GM23338 (cell line): ENCODE results near the gene PTGS1. TPM values are rescaled to one million over a fixed set of nuclear protein-coding genes. Genes with fewer than 3 reads are reported as not detected.

Experiments
- ATAC-seq: fragments of 200-7000 bp; cut with Tn5 transposase; 3 replicates; pipeline ENCODE4 v1.9.1; 2020
- DNase-seq: peaks from one replicate; pipeline ENCODE4 v3.0.0-alpha.2; 2015; ENCODE audit warnings: low spot score
- H2AFZ ChIP-seq: fragments of 200-600 bp; sonication (generic); 2 replicates; pipeline ENCODE4 v1.8.0; 2016; ENCODE audit warnings: antibody characterized with exemption, mild to moderate bottlenecking, moderate library complexity
- H3F3A ChIP-seq: fragments of 200-600 bp; sonication (generic); replicated peaks from 2 replicates; pipeline ENCODE4 v1.8.0; 2017; ENCODE audit warnings: antibody characterized with exemption, mixed run types, low read depth
- H3K27ac ChIP-seq: fragments of 200-600 bp; sonication (generic); 2 replicates; pipeline ENCODE4 v1.6.1; 2016; ENCODE audit warnings: low read depth
- H3K27me3 ChIP-seq: fragments of 200-600 bp; sonication (generic); 2 replicates; pipeline ENCODE4 v1.8.0; 2016; ENCODE audit warnings: mild to moderate bottlenecking, mixed run types, moderate library complexity; ENCODE audit not compliant: insufficient read depth
- H3K36me3 ChIP-seq: fragments of 200-600 bp; sonication (generic); 2 replicates; pipeline ENCODE4 v1.8.0; 2016; ENCODE audit warnings: mild to moderate bottlenecking; ENCODE audit not compliant: insufficient read depth
- H3K4me1 ChIP-seq: fragments of 200-600 bp; sonication (generic); 2 replicates; pipeline ENCODE4 v1.8.0; 2016; ENCODE audit warnings: mild to moderate bottlenecking, moderate library complexity; ENCODE audit not compliant: insufficient read depth
- H3K4me2 ChIP-seq: fragments of 200-600 bp; sonication (generic); 2 replicates; pipeline ENCODE4 v1.7.1; 2017; ENCODE audit warnings: mixed run types
- H3K4me3 ChIP-seq: fragments of 200-600 bp; sonication (generic); 2 replicates; pipeline ENCODE4 v1.6.1; 2016; ENCODE audit warnings: mixed run types
- H3K79me2 ChIP-seq: fragments of 200-600 bp; sonication (generic); replicated peaks from 2 replicates; pipeline ENCODE4 v1.8.0; 2017; ENCODE audit warnings: mild to moderate bottlenecking; ENCODE audit not compliant: insufficient read depth
- H3K9me2 ChIP-seq: fragments of 200-600 bp; sonication (generic); 2 replicates; pipeline ENCODE4 v1.8.0; 2017; ENCODE audit not compliant: insufficient read depth
- H4K20me1 ChIP-seq: fragments of 200-600 bp; sonication (generic); replicated peaks from 2 replicates; pipeline ENCODE4 v1.8.0; 2017; ENCODE audit warnings: mild to moderate bottlenecking; ENCODE audit not compliant: insufficient read depth
- H3K27ac Mint-ChIP-seq: 2 replicates; pipeline ENCODE4 v1.8.0; 2020; ENCODE audit warnings: inconsistent platforms, mild to moderate bottlenecking, moderate library complexity, mixed read lengths
- H3K27me3 Mint-ChIP-seq: 3 replicates; pipeline ENCODE4 v1.8.0; 2022; ENCODE audit warnings: low read depth, mild to moderate bottlenecking, moderate library complexity, mixed read lengths, inconsistent platforms; ENCODE audit not compliant: insufficient read depth, poor library complexity
- H3K36me3 Mint-ChIP-seq: 3 replicates; pipeline ENCODE4 v1.8.0; 2021; ENCODE audit warnings: low read depth, mild to moderate bottlenecking, inconsistent platforms, moderate library complexity, mixed read lengths
- H3K4me1 Mint-ChIP-seq: 3 replicates; pipeline ENCODE4 v1.8.0; 2020; ENCODE audit warnings: mild to moderate bottlenecking, inconsistent platforms, mixed read lengths
- H3K4me3 Mint-ChIP-seq: 3 replicates; pipeline ENCODE4 v1.8.0; 2021; ENCODE audit warnings: moderate library complexity, mild to moderate bottlenecking, inconsistent platforms, mixed read lengths
- H3K9me3 Mint-ChIP-seq: 3 replicates; pipeline ENCODE4 v1.8.0; 2020; ENCODE audit warnings: moderate library complexity, mild to moderate bottlenecking, inconsistent platforms, mixed read lengths
- CREB1 ChIP-seq: fragments of 250-450 bp; sonication (Bioruptor Pico); IDR thresholded peaks from 2 replicates; pipeline ENCODE4 v1.5.0; 2020; ENCODE audit warnings: low read depth, mild to moderate bottlenecking, moderate library complexity
- CTCF ChIP-seq, 2 experiments: fragments of 200-600 bp in 1 of 2; sonication (generic) in 1 of 2; conservative IDR thresholded peaks; 2 replicates each; pipeline versions ENCODE4 v1.5.1 to v1.6.1; 2016 to 2017; ENCODE audit warnings: antibody characterized with exemption in 2 of 2, low read depth in 2 of 2, mild to moderate bottlenecking in 2 of 2, moderate library complexity in 1 of 2
- ETS1 ChIP-seq: IDR thresholded peaks from 2 replicates; pipeline ENCODE4 v1.6.1; 2016; ENCODE audit warnings: antibody characterized with exemption
- EZH2 ChIP-seq: fragments of 200-600 bp; sonication (generic); IDR thresholded peaks from one replicate; pipeline ENCODE4 v1.8.0; 2017; ENCODE audit warnings: antibody characterized with exemption, mild to moderate bottlenecking, low read depth; ENCODE audit not compliant: unreplicated experiment
- EZH2phosphoT487 ChIP-seq: fragments of 200-600 bp; sonication (generic); IDR thresholded peaks from one replicate; pipeline ENCODE4 v1.8.1; 2018; ENCODE audit warnings: antibody characterized with exemption; ENCODE audit not compliant: unreplicated experiment
- JUNB ChIP-seq: IDR thresholded peaks from one replicate; pipeline ENCODE4 v1.6.1; 2016; ENCODE audit warnings: antibody characterized with exemption; ENCODE audit not compliant: unreplicated experiment
- ZNF114 ChIP-seq: fragments of 250-450 bp; sonication (Bioruptor Pico); IDR thresholded peaks from 2 replicates; pipeline ENCODE4 v1.5.0; 2020; ENCODE audit warnings: mild to moderate bottlenecking, moderate library complexity
- ZNF462 ChIP-seq: fragments of 250-450 bp; sonication (Bioruptor Pico); IDR thresholded peaks from 2 replicates; pipeline ENCODE4 v1.5.0; 2020; ENCODE audit warnings: mild to moderate bottlenecking, moderate library complexity
- polyA plus RNA-seq: library from polyadenylated mRNA; unstranded; fragments of >200 nt; fragmentation: Nextera tagmentation; extraction: Ambion mirVana; gene quantifications from 2 replicates; pipeline ENCODE4 v1.2.1, GENCODE V29; 2016
- total RNA-seq: library from RNA; depleted of rRNA; stranded (reverse); fragments of >200 nt; shearing (Covaris generic); gene quantifications from 2 replicates; pipeline ENCODE4 v1.2.3, GENCODE V29; 2014

Gene PTGS1
- total and polyA plus RNA-seq, 2 experiments from 2014 or later = 0.48 to 1.3 TPM

GRCh38 chr9:122350577-122351355, 20.1 kb upstream of the PTGS1 start (continued):
- TF ChIP-seq ZNF462 (CRISPR knock-in tag) = no peak

- ATAC-seq (no peak), DNase-seq (no peak)
- Mint-ChIP-seq H3K9me3 (peaks cover 11% of the 10 kb centered on the region), H3K4me3 (no peak overlapping the region), H3K27me3 (peaks cover 14% of the 10 kb centered on the region), H3K27ac (no peak overlapping the region), H3K36me3 (peaks cover 3% of the 10 kb centered on the region; the same call in 1 of the 3 replicates), H3K4me1 (no peaks in the 10 kb centered on the region)
- no peaks in the 10 kb centered on the region for H3K79me2 ChIP-seq
- H3K36me3 ChIP-seq = no peaks in the 10 kb centered on the region
- no peaks in the 10 kb centered on the region for H4K20me1 ChIP-seq
- H3F3A ChIP-seq = no peaks in the 10 kb centered on the region
- H3K4me3 ChIP-seq = no peak overlapping the region
- H3K27ac ChIP-seq = no peak overlapping the region
- no peak overlapping the region for H3K4me2 ChIP-seq
- no peaks in the 10 kb centered on the region for H3K9me2 ChIP-seq
- no peaks in the 10 kb centered on the region for H3K4me1 ChIP-seq
- no peaks in the 10 kb centered on the region for H3K27me3 ChIP-seq
- H2AFZ ChIP-seq = no peak overlapping the region
- no peak for TF ChIP-seq ZNF114 (CRISPR knock-in tag)
- TF ChIP-seq ETS1 = no peak
- TF ChIP-seq CREB1 = no peak
- TF ChIP-seq JUNB = no peak
- TF ChIP-seq CTCF (conservative IDR thresholded peaks at IDR 0.05; ENCODE audit: low read depth in 2 of 2) = no peak
- TF ChIP-seq EZH2phosphoT487 = no peak
- no peak for TF ChIP-seq EZH2
Measured at GRCh38 chr9:122354536-122355199, 16.2 kb upstream of the PTGS1 start.
